Right kidney (tissue), 1 donor: ENCODE measurements around the gene FHDC1.
A peak's percentile ranks its signal among the peaks of the same experiment; 100 is the strongest.

ENCODE experiments used
- DNase-seq: peaks from one replicate; pipeline ENCODE4 v3.0.0-alpha.2; 2016

Gene FHDC1

DNA sequence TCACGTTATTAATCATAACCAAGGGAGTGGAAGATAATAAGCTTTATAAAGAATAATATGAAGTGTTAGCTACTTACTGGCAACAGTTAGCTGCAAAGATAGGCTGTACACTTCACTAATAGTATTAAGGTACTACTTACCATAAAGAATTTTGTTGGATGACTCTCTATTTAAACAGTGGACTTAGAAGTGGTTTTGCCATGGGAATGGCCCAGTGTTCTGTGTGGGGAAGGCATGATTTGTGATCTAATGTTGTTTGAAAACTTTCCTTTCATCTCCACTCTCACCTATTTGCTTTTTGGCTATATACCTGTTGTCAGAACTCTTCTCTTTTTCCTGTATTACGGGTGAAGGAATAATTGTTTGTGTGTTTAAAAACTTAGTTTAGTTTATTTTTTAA is 23.0 kb downstream of the FHDC1 start:
- no peak for DNase-seq

DNA sequence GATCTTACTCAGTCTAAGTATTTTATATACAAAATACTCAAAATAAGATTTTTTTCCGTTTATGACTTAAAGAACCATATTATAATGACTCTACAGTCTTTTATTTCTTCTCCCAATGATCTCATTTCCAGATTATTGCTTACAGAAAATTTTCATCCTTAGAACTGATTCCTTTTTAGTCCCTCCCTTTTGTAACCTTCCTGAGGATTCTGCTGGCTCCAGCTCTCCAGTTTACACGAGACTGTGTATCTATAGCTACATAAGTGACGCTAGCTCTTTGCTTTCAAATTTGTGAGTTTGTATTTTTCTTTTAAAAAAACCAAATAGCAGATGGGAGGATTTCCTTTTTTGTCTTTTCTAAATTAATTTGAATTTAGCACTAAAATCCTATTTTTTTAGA is 24.0 kb downstream of the FHDC1 start:
- DNase-seq = no peak

DNA sequence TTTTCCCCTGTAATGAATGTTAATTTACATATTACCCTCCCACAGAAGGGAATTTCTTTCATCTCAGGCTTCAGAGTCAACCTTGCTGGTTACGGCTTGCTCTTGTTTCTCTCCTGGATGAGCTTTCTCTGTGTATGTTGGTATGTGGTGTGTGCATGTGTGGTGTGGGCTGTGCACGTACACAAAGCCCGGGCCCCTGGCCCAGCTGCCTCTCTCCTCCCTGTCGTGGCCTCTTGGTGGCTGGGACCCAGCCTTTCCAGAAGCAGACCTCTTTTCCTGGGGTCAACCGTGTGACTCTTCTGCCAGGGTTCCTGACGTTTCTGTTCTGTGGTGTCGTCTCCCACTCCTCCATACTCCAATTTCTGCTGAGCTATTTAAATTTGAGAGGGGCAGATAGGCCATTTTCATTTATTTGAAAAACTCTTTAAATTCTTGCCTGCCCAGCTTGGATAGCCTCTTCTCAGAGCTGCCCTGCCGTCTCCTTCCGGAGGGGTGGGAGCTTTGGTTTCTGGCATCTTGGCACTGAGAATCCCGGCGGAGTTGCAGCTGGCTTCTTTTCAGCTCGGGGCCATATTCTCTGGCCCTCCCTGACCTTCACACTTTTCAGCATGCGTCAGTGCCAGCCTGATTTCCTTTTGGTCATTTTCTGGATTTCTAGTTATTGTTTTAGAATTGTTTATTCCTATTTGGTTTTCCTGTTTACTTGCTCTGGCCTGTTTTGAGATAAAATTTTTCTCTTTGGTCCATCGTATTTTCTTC is 25.1 kb downstream of the FHDC1 start:
- peak; percentile 13 for DNase-seq

DNA sequence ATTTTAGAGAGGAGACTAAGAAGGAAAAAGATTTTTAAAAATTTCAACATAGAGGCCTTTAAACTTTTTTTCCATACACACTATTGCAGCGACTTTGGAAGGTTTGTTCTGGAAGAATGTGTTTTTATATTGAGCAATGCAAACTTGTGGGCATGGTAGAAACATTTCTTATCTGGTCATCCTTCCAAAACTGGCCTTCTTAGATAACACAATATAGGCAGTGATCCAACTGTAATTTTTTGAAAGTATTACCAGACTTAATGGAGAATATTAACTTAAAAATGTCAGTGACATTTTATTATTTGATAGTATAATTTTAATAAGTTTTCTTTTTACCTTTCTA is 25.6 kb downstream of the FHDC1 start:
- DNase-seq = no peak

DNA sequence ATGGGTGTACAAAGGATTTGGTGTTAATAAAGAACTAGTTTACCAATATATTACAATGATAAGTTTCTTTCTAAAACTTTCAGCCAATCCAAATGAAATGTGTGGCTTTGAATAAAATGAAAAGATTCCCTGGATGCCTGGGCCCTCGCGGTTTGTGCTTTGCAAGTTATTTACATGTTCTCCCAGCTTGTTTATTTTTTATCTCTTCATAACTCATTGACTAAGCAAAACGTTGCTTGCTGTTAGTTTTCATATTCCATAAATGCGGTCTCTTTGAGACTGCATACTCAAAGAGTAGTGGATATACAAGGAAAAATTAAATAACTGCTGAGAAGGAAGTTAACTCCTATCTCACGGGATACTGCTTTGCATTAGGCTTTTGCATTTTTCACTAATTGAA is 26.0 kb downstream of the FHDC1 start:
- DNase-seq = no peak

DNA sequence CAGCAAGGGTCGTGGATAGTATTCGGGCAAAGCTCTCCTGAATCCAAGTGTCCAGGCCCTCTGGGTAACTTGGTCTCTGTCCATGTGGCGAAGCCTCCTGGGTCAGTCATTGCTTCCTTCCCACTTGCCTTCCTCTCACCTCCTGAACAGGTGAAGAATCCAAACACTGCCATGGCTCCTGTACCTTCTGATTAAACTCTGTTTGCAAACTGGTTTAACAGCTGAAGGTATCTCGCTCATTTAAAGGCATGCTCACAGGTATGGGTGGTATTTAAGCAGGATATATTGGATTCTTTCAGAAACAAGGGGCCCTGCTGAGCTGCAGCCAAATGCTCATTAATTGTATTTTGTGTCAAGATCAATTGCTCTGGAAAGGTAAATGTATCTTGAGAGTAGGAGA is 28.2 kb downstream of the FHDC1 start:
- DNase-seq = no peak

DNA sequence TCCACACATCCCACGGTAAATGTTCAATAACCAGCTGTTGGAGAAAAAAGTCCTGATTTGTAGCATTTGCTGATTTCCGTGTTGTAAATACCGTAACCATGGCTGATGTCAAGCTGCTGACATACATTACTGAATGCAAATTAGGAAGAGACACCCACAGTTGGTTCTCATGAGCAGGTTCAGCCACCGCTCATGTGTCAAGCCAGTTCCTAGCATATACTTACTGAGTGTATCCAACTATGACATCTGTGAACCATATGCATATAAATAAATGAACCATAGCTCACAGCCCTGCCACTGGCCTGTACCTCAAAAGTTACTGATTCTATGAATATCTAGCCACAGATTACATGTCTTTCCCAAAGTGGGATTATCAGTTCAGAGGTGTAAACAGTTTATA is 29.5 kb downstream of the FHDC1 start:
- DNase-seq = no peak

DNA sequence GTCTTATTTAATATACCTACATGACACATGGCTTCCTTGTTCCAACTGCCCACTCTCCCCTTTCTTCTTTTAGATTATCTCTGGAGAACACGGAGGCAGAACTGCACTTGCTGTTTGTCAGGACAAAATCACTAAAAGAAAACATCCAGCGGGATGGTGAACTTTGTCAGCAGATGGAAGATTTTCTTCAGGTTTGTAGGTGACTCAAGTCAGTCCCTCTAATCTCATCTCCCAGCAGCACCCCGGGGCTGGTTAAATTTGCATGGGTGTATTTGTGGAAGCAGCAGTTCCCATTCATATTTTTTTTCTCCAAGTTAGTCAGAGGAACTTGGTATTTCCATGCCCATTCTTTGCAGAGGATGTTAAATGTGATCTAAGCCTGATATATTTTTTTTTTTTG is 31.8 kb downstream of the FHDC1 start:
- DNase-seq = no peak

DNA sequence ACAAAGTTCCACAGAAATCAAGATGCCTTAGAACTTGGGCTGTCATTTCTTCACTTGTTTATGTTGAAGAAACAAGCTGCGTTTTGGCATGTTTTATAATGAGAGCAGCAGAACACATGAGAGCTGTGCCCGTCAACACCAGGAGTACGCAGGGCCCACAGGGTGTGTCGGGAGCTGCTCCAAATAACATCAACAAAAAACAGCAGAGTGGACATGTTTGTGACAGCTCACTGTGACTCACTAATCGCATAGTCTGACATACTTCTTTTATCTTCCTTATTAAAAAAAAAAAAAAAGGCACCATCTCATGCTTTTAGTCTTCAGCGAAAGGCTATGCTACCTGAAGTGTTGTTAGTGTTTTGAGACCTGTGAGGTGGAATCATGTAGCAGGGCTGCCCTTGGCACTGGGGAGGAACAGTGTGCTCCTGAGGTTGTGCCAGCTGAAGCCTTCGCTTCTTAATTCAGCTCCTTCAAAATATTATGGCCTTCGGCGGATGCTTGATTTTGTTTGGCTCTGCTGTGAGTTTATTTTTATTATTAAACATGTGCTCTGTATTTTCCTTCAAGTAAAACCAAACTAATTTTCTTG is 32.8 kb downstream of the FHDC1 start:
- DNase-seq = no peak

DNA sequence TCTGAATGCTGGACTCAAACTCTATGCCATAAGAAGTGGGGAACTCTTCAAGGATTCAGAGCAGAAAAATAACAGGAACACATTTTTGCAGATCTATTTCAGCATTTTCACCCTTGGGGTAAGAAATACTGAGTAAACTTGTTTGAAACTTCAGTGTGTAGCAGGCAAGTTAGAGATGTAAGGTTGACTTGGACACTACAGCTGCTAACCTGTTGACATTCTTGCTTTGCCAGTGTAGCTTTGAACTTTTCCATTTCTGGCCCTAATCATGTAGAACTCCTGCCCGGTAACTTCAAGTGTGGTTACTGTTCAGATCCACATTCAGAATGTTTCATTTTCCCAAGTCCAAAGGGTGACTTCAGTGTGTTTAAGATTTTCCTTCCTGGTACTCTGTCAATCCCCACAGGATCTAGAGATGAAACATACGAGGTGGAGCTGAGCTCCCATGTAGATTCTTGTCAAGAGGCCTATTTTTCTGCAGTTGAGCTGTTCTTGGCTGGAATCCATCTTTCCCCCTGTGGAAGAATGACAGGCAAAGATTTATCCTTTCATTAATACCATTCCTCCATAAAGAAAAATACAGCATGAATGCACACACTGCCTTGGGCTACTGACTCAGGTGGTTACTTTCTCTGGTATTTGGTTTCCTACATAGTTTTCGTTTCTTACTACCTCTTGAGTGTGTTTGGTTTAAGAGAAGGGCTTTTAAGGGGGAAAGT is 34.1 kb downstream of the FHDC1 start:
- no peak for DNase-seq

DNA sequence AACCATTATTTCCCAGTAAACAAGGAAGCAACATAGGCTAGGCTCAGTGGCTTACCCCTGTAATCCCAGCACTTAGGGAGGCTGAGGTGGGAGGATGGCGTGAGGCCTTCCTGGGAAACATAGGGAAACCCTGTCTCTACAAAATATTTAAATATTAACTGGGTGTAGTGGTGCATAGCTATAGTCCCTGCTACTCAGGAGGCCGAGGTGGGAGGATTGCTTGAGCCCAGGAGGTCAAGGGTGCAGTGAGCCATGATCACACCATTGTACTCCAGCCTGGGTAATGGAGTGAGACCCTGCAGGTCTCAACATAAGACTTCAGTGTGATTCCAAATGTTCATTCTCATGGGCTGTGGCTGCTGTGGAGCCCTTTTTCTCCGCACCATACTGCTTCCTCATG is 34.9 kb downstream of the FHDC1 start:
- no peak for DNase-seq

DNA sequence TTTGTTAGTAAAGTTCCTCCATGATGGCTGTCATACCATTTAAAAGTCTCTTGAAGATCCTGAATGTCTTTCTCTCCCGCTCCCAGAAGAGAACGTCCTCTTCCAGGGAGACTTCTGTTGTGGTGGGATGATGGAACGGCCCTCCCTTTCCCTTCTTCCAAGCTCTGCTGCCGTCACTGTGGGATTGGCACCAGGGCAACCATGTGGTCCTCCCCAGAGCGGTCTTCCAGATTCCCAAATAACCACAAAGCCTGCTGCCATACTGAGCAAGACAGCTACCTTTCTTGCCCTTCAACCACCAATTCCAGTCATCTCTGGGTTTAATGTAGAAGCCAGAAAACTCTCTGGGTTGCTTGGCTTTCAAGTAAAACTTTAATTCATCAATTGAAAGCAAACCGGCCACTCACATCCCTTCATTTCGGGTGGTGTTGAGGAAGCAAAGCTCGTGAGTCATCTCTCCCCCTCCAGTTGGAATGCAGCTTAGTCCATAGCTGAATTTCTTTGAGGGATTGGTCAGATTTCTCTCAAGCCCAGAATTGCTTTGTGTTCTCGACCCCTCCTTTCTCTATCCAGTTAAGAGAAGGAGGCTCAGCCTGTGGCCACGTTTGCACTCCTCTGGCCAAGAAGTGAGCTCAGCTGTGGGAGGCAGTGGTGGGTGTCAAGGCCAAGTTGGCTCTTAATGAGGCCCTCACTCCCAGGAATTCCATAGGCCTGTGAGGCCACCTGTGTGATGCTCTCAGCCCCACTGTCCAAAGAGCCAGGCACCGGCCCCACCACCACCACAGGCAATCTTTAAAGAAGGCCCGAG is 36.9 kb downstream of the FHDC1 start:
- no peak for DNase-seq

DNA sequence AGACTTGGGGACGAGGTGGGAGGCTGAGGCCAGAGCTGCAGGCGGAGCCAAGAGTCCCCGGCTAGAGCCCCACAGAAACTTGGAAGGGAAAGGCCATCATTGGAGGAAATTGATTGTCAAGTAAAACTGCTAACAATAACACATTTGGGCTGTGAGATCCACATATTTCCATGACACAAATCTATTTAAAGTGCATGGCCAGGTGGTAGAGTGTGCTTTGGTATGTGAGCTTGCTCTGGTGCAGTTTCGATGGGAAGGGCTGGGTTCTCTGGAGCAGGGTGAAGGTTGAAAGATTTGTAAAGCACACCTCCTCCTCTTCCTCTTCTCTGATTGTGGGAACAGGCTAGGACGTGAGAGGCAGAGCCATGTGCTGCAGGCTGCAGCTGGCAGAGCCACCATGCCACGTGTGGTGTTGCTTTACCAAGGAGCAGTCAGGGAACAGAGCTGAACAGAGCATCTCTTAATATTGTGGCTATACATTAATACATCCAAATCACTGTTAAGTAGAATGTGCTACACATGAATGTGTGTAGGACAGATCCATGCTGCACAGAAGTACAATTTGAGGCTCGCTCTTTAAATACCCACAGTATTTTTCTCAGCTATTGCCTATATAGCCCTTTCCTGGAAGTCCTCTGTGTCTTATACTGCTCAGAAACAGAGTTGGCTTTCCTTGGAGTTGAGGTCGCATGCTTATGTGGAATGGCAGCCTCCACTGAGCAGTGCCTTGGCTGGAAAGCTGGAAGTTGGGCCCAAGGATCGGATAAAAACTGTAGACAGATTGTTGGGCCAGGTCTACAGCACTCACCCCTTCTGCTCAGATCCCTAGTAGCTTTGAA is 37.7 kb downstream of the FHDC1 start:
- no peak for DNase-seq

DNA sequence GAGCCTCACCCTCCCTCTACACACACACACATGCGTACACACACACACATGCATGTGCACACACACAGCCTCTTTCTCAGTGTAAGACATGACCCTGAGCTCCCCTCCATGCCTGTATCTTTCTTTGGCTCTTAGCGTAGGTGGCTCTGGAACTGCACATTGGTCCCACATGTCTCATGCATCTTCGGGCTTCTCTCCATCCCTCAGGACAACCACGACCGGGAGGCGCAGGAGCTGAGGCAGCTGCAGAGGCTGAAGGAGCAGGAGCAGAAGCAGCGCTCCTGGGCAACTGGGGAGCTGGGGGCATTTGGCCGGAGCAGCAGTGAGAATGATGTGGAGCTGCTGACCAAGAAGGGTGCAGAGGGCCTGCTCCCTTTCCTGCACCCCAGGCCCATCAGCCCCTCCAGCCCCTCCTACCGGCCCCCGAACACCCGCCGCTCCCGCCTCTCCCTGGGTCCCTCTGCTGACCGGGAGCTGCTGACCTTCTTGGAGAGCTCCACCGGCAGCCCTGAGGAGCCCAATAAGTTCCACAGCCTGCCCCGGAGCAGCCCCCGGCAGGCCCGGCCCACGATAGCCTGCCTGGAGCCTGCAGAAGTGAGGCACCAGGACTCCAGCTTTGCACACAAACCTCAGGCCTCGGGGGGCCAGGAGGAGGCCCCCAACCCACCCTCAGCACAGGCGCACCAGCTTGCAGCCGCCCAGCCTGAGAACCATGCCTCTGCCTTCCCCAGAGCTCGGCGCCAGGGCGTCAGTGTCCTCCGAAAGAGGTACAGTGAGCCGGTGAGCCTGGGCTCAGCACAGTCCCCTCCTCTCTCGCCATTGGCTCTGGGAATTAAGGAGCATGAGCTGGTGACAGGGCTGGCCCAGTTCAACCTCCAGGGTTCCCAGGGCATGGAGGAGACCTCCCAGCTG is 38.6 kb downstream of the FHDC1 start:
- DNase-seq = no peak

DNA sequence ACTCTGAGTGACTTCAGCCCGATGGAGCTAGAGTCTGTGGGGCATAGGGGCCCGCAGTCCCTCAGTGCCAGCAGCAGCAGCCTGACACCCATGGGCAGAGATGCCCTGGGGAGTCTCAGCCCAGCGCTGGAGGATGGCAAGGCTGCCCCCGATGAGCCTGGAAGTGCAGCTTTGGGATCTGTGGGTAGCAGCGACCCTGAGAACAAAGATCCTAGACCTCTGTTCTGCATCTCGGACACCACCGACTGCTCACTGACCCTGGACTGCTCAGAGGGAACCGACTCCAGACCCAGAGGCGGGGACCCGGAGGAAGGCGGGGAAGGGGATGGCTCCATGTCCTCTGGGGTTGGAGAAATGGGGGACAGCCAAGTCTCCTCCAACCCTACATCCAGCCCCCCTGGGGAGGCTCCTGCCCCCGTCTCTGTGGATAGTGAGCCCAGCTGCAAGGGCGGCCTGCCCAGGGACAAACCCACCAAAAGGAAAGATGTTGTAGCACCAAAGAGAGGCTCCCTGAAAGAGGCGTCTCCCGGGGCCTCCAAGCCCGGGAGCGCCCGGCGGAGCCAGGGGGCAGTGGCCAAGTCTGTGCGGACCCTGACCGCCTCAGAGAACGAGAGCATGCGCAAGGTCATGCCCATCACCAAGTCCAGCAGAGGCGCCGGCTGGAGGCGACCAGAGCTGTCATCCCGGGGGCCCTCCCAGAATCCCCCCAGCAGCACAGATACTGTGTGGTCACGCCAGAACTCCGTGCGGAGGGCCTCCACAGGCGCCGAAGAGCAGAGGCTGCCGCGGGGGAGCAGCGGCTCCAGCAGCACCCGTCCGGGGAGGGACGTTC is 39.5 kb downstream of the FHDC1 start:
- DNase-seq = no peak

DNA sequence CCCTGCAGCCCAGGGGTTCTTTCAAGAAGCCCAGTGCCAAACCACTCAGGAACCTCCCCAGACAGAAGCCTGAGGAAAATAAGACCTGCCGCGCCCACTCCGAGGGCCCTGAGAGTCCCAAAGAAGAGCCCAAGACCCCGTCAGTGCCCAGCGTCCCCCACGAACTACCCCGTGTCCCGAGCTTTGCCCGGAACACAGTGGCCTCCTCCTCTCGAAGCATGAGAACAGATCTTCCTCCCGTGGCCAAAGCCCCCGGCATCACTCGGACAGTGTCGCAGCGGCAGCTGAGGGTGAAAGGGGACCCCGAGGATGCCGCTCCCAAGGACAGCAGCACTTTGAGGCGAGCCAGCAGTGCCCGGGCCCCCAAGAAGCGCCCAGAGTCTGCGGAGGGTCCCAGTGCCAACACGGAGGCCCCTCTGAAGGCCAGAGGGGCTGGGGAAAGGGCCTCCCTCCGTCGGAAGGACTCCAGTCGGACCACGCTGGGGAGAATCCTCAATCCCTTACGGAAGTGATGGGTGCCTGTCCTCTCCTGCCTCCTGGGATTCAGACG is 40.2 kb downstream of the FHDC1 start:
- no peak for DNase-seq

DNA sequence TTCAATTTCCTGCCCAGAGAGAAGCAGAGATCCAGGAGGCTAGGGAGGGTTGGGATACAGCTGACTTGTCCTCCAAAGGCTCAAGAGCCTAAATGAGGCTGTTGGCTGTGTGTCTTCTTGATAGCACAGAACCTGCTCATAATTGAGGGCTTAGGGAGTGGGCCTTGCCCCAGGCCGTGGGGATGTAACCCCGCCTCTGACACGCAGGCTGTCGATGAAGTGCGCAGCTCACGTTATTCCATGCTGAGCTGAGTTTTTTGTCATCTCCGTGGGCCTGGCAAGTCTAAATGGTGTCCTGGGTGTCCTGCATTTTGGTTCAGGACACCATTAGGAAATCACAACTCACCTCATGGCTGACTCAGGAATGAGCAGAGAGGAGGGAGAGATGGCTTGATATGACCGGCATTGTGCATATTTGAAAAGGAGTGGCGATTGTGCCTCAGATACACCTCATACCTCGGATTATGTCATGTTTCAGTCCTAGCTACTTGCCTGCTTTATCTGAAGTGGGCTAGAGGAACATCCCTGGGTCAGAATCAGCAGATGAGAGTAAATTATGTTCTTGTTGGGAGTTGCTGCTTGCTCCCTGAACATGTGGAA is 43.7 kb downstream of the FHDC1 start:
- no peak for DNase-seq

DNA sequence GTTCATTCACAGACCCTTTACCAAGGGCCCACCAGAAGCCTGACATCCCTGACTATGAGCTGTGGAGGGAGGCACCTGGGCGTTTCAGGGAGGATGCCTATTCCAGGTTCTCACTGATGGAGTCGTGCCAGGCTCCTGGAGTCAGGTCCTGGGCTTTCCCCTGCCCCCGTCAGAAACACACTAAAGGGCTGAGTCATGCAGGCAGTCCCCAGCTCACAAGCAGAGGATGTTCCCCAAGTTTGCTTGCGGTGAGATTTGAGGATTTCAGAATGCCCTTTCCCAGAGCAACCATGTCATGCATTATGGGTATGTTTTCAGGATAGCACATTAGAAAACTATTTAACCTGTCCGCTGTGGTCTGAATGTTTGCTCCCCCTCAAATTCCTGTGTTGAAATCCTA is 45.2 kb downstream of the FHDC1 start:
- DNase-seq = no peak

DNA sequence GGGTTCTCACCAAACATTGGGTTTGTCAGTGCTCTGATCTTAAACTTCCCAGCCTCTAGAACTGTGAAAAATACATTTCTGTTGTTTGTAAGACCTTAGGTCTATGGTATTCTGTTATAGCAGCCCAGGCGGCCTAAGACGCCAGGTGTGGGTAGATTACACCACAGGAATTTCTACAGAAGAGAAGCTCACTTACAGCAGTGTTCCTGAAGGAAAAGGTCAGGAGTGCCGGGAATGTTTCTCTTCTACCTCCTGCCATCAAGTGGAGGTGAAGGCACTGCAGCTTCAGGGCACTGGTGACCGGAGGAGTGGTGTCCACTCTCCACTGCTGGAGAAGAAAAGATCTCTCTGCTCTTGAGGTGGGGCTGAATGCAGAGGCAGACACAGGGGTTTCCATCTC is 45.7 kb downstream of the FHDC1 start:
- no peak for DNase-seq
